NCI-H1694 treated with DMSO at 0.1 percent for 48 hours (cell line): ENCODE data around the gene LPP.

Experiments used
- DNase-seq: peaks from one replicate; lab custom pipeline; 2025; lab: John Stamatoyannopoulos, UW

Gene LPP

GRCh38 chr3:188135271-188135670, 18.7 kb upstream of the LPP start:
- DNase-seq = no peak

GRCh38 chr3:188137051-188137450, 16.9 kb upstream of the LPP start:
- DNase-seq = no peak

GRCh38 chr3:188139466-188139865, 14.5 kb upstream of the LPP start:
- DNase-seq = no peak

GRCh38 chr3:188146219-188146618, 7.7 kb upstream of the LPP start:
- no peak for DNase-seq

GRCh38 chr3:188147782-188148181, 6.2 kb upstream of the LPP start:
- DNase-seq = no peak

GRCh38 chr3:188148318-188148717, 5.6 kb upstream of the LPP start:
- DNase-seq = no peak

GRCh38 chr3:188149587-188149986, 4.4 kb upstream of the LPP start:
- no peak for DNase-seq

- no peak for DNase-seq
Measured at GRCh38 chr3:188150982-188151381, 3.0 kb upstream of the LPP start.

- no peak for DNase-seq
Measured at GRCh38 chr3:188151438-188151837, 2.5 kb upstream of the LPP start.

GRCh38 chr3:188152660-188153436, 1.1 kb upstream of the LPP start:
- DNase-seq = no peak

GRCh38 chr3:188153437-188154013, 432 bp upstream of the LPP start:
- peak; percentile 43 for DNase-seq

- no peak for DNase-seq
Measured at GRCh38 chr3:188154809-188155574, 1.0 kb downstream of the LPP start.

GRCh38 chr3:188156056-188156455, 2.1 kb downstream of the LPP start:
- no peak for DNase-seq

GRCh38 chr3:188157407-188157806, 3.5 kb downstream of the LPP start:
- DNase-seq = no peak

- no peak for DNase-seq
Measured at GRCh38 chr3:188157971-188158370, 4.0 kb downstream of the LPP start.

- DNase-seq = no peak
Measured at GRCh38 chr3:188158731-188159310, 4.9 kb downstream of the LPP start.

- DNase-seq = no peak
Measured at GRCh38 chr3:188160751-188161150, 6.8 kb downstream of the LPP start.

- DNase-seq = no peak
Measured at GRCh38 chr3:188164248-188164687, 10.3 kb downstream of the LPP start.

GRCh38 chr3:188165596-188165995, 11.6 kb downstream of the LPP start:
- no peak for DNase-seq

- DNase-seq = no peak
Measured at GRCh38 chr3:188166441-188166840, 12.5 kb downstream of the LPP start.

- no peak for DNase-seq
Measured at GRCh38 chr3:188168186-188168585, 14.2 kb downstream of the LPP start.

- DNase-seq = no peak
Measured at GRCh38 chr3:188168648-188169047, 14.7 kb downstream of the LPP start.
